ENCODE data around the gene RGS12. TPM values are rescaled to one million over a fixed set of nuclear protein-coding genes. Genes with fewer than 3 reads are reported as not detected.

RGS12 gene
- total and polyA plus RNA-seq, 2 of the 8 experiments (the other 6 are each of a cell fraction or from before 2014, with no cell fraction given), result 6.0 to 16.4 TPM

GRCh38 chr4:3321295-3321889 is 28.6 kb downstream of the RGS12 start (continued):
- TF ChIP-seq RAD21 (IDR thresholded peaks at IDR 0.05 in 1 of 2, conservative IDR thresholded peaks at IDR 0.05 in 1 of 2; ENCODE audit: low read depth in 2 of 2, low read length in 2 of 2) (no peak), CEBPB (IDR thresholded peaks at IDR 0.05; ENCODE audit: low read depth, low read length) (no peak), TAF1 (IDR thresholded peaks at IDR 0.05; ENCODE audit: low read depth, low read length) (no peak), FOSL1 (IDR thresholded peaks at IDR 0.05; ENCODE audit: insufficient read depth, low read depth, low read length) (no peak), JUND (IDR thresholded peaks at IDR 0.05; ENCODE audit: low read length) (no peak)
- TF ChIP-seq, protein P1, sequence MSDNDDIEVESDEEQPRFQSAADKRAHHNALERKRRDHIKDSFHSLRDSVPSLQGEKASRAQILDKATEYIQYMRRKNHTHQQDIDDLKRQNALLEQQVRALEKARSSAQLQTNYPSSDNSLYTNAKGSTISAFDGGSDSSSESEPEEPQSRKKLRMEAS (IDR thresholded peaks at IDR 0.05), result no peak

Measured in H1 (cell line).